Heart left ventricle (tissue), 16 donors: ENCODE results near the gene COA5. TPM values are rescaled to one million over a fixed set of nuclear protein-coding genes. Genes with fewer than 3 reads are reported as not detected.
A peak's percentile ranks its signal among the peaks of the same experiment; 100 is the strongest.

Experiments used
- ATAC-seq, 4 donors: fragments of 200-7000 bp; cut with Tn5 transposase; one replicate each; pipeline ENCODE4 v1.9.1; 2020 to 2022; ENCODE audit warnings: moderate library complexity in 4 of 4, mild to moderate bottlenecking in 3 of 4, moderate number of reproducible peaks in 1 of 4
- DNase-seq, 5 donors: peaks; one replicate each; pipeline ENCODE4 v3.0.0-alpha.2; 2020
- H3K27ac ChIP-seq, 12 donors: fragments of 200-600 bp; sonication (generic) in 4 of 12; one replicate each; pipeline versions ENCODE4 v1.5.0 to v1.8.0; 2016 to 2022; ENCODE audit warnings: mild to moderate bottlenecking in 2 of 12
- H3K27me3 ChIP-seq, 9 donors: fragments of 200-600 bp; sonication (generic) in 2 of 9; one replicate each; pipeline versions ENCODE4 v1.5.1 to v1.8.0; 2016 to 2022; ENCODE audit warnings: mild to moderate bottlenecking in 3 of 9
- H3K36me3 ChIP-seq, 9 donors: fragments of 200-600 bp; sonication (generic) in 2 of 9; one replicate each; pipeline versions ENCODE4 v1.5.0 to v1.8.0; 2018 to 2022; ENCODE audit warnings: mild to moderate bottlenecking in 2 of 9
- H3K4me1 ChIP-seq, 12 donors: fragments of 200-600 bp; sonication (generic) in 4 of 12; one replicate each; pipeline versions ENCODE4 v1.5.0 to v1.8.0; 2016 to 2022; ENCODE audit warnings: mild to moderate bottlenecking in 3 of 12
- H3K4me3 ChIP-seq, 12 donors: fragments of 200-600 bp; sonication (generic) in 4 of 12; one replicate each; pipeline versions ENCODE4 v1.5.0 to v1.8.0; 2017 to 2022; ENCODE audit warnings: mild to moderate bottlenecking in 9 of 12, moderate library complexity in 4 of 12
- H3K9me3 ChIP-seq, 12 donors: fragments of 200-600 bp; sonication (generic) in 4 of 12; one replicate each; pipeline versions ENCODE4 v1.5.0 to v1.8.0; 2016 to 2022; ENCODE audit warnings: mild to moderate bottlenecking in 1 of 12
- CTCF ChIP-seq, 12 donors: fragments of 200-600 bp; sonication (generic) in 4 of 12; IDR thresholded peaks; one replicate each; pipeline versions ENCODE4 v1.5.0 to v1.8.0; 2018 to 2022; ENCODE audit warnings: antibody characterized with exemption in 12 of 12, mild to moderate bottlenecking in 5 of 12
- POLR2A ChIP-seq, 2 donors: fragments of 450-650 bp; IDR thresholded peaks; one replicate each; pipeline ENCODE4 v1.6.1; 2017; ENCODE audit warnings: antibody characterized with exemption in 2 of 2, mild to moderate bottlenecking in 2 of 2, moderate library complexity in 2 of 2
- WGBS, 4 donors: extraction: QIAGEN DNeasy Blood & Tissue Kit in 2 of 4; methylation state at CpG; one replicate each; pipeline versions ENCODE4 v1.1.5 to v1.1.7; 2013 to 2018; 5-methylcytosine and 5-hydroxymethylcytosine counted together
- intact Hi-C, 10 donors: fragments of 100-400 bp; cut with DNase I; formaldehyde crosslinking; loops; one replicate each; pipeline versions ENCODE4 v1.11.1 to v1.14.2; 2022
- long read RNA-seq, 3 donors: library from polyadenylated mRNA; unstranded; transcript quantifications; one replicate each; pipeline ENCODE4 v2.0.0, GENCODE V29; 2020 to 2021
- polyA plus RNA-seq, 2 donors: library from polyadenylated mRNA; stranded (reverse); fragments of 200-250 nt; gene quantifications; one replicate each; pipeline ENCODE4 v1.2.3, GENCODE V29; 2013
- total RNA-seq, 9 donors: library from RNA; depleted of rRNA in 2 of 9; stranded (reverse); fragments of >200 nt in 2 of 9; fragmentation: NEBNext Ultra II Directional in 3 of 9; extraction: Animal tissue kit (Norgen Biotek cat#: 25700) in 3 of 9; gene quantifications; one replicate each; pipeline versions ENCODE4 v1.1.0 to v1.2.4, GENCODE V29; 2016 to 2023
- donor health status: ischemic (EF 13 %, LVEDD 7.1; RV severe dilation, severe dysfunction).
- donor health status: healthy with polysubstance abuse.
- donor health status: DM: no; HTN: yes; CAD: no.
- donor health status: DM: no; HTN: no; CAD: no.
- donor health status: ischemic (EF 25% LVEDD 6.9; RV normal size, moderate dysfunction).
- donor health status: ischemic (EF 25% LVEDD 5.7; RV mildly dilated, moderate dysfunction).
- donor health status: healthy.
- donor health status: DM: yes; HTN: yes; CAD: no.
- donor health status: ischemic (EF 35%, LVEDD 5.7; RV mildly dilated, moderate dysfunction).
- donor health status: nonischemic (EF 11% LVEDD 7.7; RV severe dilation, severe dysfunction).
- donor health status: DM: yes; HTN: yes; CAD: no.
- donor health status: PGD.
- donor health status: ischemic (EF 29% LVEDD 5.4; RV normal size, mild dysfunction).
- donor health status: nonischemic (EF 23%, LVEDD 6.1; RV moderate dilation, normal function).

The COA5 gene
- 10 to 100 TPM; 19.6 to 33.5 (median 27.7) TPM for total RNA-seq
- polyA plus RNA-seq: 10 to 100 TPM; 23.2 to 39.5 TPM
- long read RNA-seq, donor 1, transcript COA5-201 (3 exons, 1,754 nt): major isoform, 60 of 70 reads
- long read RNA-seq, donor 1, partial matches to known transcripts: 3 of 70 reads
- long read RNA-seq, donor 1, other reads (novel, unspliced or antisense): 4 of 70 reads
- long read RNA-seq, donor 2, transcript COA5-201 (3 exons, 1,754 nt): major isoform, 117 of 138 reads
- long read RNA-seq, donor 2, partial matches to known transcripts: 3 of 138 reads
- long read RNA-seq, donor 2, other reads (novel, unspliced or antisense): 11 of 138 reads
- long read RNA-seq, donor 3, transcript COA5-201 (3 exons, 1,754 nt): major isoform, 17 of 19 reads
- long read RNA-seq, donor 3, partial matches to known transcripts: 0 of 19 reads
- long read RNA-seq, donor 3, other reads (novel, unspliced or antisense): 0 of 19 reads

- TF ChIP-seq POLR2A (IDR thresholded peaks at IDR 0.05) (peak in 1 of 2 donors; percentile 75), CTCF (IDR thresholded peaks at IDR 0.05) (peak in 3 of 12 donors; percentile 23 to 27 (median 25))
- Histone ChIP-seq H3K4me1 (peaks cover 12 to 66% (median 49%) of the 10 kb centered on the region in 12 donors), H3K36me3 (peaks cover 0 to 54% (median 40%) of the 10 kb centered on the region in 9 donors), H3K27ac (peak within 1 kb of the TSS; percentile 89 to 100 (median 96)), H3K9me3 (no peaks in the 10 kb centered on the region), H3K27me3 (no peaks in the 10 kb centered on the region), H3K4me3 (peak within 1 kb of the TSS; percentile 63 to 99 (median 87))
- DNase-seq: peak; percentile 93 to 95 (median 94)
- intact Hi-C loops: loop anchor here in 5 of 10 donors (2.0 to 10.0 kb wide), 4 partner anchors 41 to 196 kb away; partner anchors contain the start of gene INPP4A (in 2 of the 5)
- ATAC-seq: peak; percentile 94 to 97 (median 96)
- 0 to 1% (median 0%) methylated on average over 43 to 93 of the region's 93 CpGs for WGBS, 4 donors
Observed at GRCh38 chr2:98608116-98608961, at the start of gene COA5, which contains the start of gene UNC50. TSS of gene COA5 (minus strand) at chr2:98608512. CDS start at chr2:98608405, 107 bp downstream. TSS of gene UNC50 (plus strand) at chr2:98608589. CDS start at chr2:98609760, 1,171 bp downstream.

- TF ChIP-seq POLR2A (IDR thresholded peaks at IDR 0.05): no peak
- no peak for TF ChIP-seq CTCF (IDR thresholded peaks at IDR 0.05)
- peaks cover 0 to 10% (median 0%) of the 10 kb centered on the region in 9 donors for H3K36me3 ChIP-seq
- peaks cover 0 to 6% (median 0%) of the 10 kb centered on the region in 12 donors for H3K9me3 ChIP-seq
- DNase-seq: no peak
- intact Hi-C loops: loop anchor here in 3 of 10 donors (10.0 kb wide), 3 partner anchors 68 to 408 kb away; partner anchors contain the start of gene MGAT4A (in 1 of the 3)
- no peaks in the 10 kb centered on the region for H3K27me3 ChIP-seq
- 83 to 92% (median 89%) methylated on average over 4 of the region's 4 CpGs for WGBS, 4 donors
- peak overlapping the region in 1 of 12 donors; percentile 28 for H3K27ac ChIP-seq
- no peak for ATAC-seq
- peaks cover 0 to 37% (median 0%) of the 10 kb centered on the region in 12 donors for H3K4me1 ChIP-seq
- no peak overlapping the region for H3K4me3 ChIP-seq
Observed at GRCh38 chr2:98656800-98657199, 48.5 kb upstream of the COA5 start.

GRCh38 chr2:98654699-98655495 lies 46.6 kb upstream of the COA5 start:
- H3K4me1 ChIP-seq: peaks cover 0 to 44% (median 0%) of the 10 kb centered on the region in 12 donors
- no peaks in the 10 kb centered on the region for H3K9me3 ChIP-seq
- no peaks in the 10 kb centered on the region for H3K27me3 ChIP-seq
- no peak for ATAC-seq
- 75 to 82% (median 77%) methylated on average over 3 of the region's 3 CpGs for WGBS, 4 donors
- TF ChIP-seq POLR2A (IDR thresholded peaks at IDR 0.05) (no peak), CTCF (IDR thresholded peaks at IDR 0.05) (no peak)
- H3K36me3 ChIP-seq: peaks cover 0 to 5% (median 0%) of the 10 kb centered on the region in 9 donors
- H3K27ac ChIP-seq: peak overlapping the region in 2 of 12 donors; percentile 3 to 54
- DNase-seq: no peak
- no peak overlapping the region for H3K4me3 ChIP-seq
- intact Hi-C loops: loop anchor here in 4 of 10 donors (5.0 to 10.0 kb wide), 4 partner anchors 70 to 410 kb away; partner anchors contain the start of gene MGAT4A (in 3 of the 4)
